GOT3 (cell line): ENCODE data around the gene GOLGA6L2.
"Not testable (repeated sequence)": the region's sequence is repeated elsewhere in the genome, so short reads cannot be mapped to it uniquely, and the experiment has no call there.

Experiments used
- DNase-seq: peaks from one replicate; lab custom pipeline; 2025; ENCODE audit warnings: mixed read lengths; lab: John Stamatoyannopoulos, UW

GOLGA6L2 gene

GRCh38 chr15:23447107-23447500, at the start of gene GOLGA6L2:
Gene GOLGA6L2 (minus strand): TSS chr15:23447243. CDS start chr15:23447181, 62 bp downstream.
- DNase-seq = no peak

- no peak for DNase-seq
These were observed 37.8 kb upstream of the GOLGA6L2 start for GRCh38 chr15:23484870-23485269.

- DNase-seq = no peak
These were observed 36.8 kb upstream of the GOLGA6L2 start for GRCh38 chr15:23483821-23484299.

GRCh38 chr15:23482764-23483489, 35.9 kb upstream of the GOLGA6L2 start:
- DNase-seq = no peak

- no peak for DNase-seq
These were observed 35.2 kb upstream of the GOLGA6L2 start for GRCh38 chr15:23482228-23482627.

- DNase-seq = no peak
These were observed 30.9 kb upstream of the GOLGA6L2 start for GRCh38 chr15:23477920-23478319.

- DNase-seq = no peak
These were observed 25.6 kb upstream of the GOLGA6L2 start for GRCh38 chr15:23472678-23473077.

- DNase-seq = no peak
These were observed 25.0 kb upstream of the GOLGA6L2 start for GRCh38 chr15:23472033-23472432.

- DNase-seq = no peak
These were observed 20.1 kb upstream of the GOLGA6L2 start for GRCh38 chr15:23467110-23467600.

- DNase-seq = no peak
These were observed 10.8 kb upstream of the GOLGA6L2 start for GRCh38 chr15:23457890-23458289.

- no peak for DNase-seq
These were observed 582 bp downstream of the GOLGA6L2 start for GRCh38 chr15:23446215-23447106.

- DNase-seq = no peak
These were observed 2.8 kb downstream of the GOLGA6L2 start for GRCh38 chr15:23444269-23444668.

- DNase-seq = no peak
These were observed 5.8 kb downstream of the GOLGA6L2 start for GRCh38 chr15:23441204-23441603.

GRCh38 chr15:23440596-23440995, 6.4 kb downstream of the GOLGA6L2 start:
- no peak for DNase-seq

GRCh38 chr15:23439513-23439912, 7.5 kb downstream of the GOLGA6L2 start:
- DNase-seq = no peak

GRCh38 chr15:23438816-23439466, 8.1 kb downstream of the GOLGA6L2 start:
- DNase-seq = no peak

GRCh38 chr15:23437673-23438072, 9.4 kb downstream of the GOLGA6L2 start:
- no peak for DNase-seq

GRCh38 chr15:23437146-23437545, 9.9 kb downstream of the GOLGA6L2 start:
- DNase-seq = no peak

GRCh38 chr15:23436421-23436820, 10.6 kb downstream of the GOLGA6L2 start:
- no peak for DNase-seq

GRCh38 chr15:23434699-23435098, 12.3 kb downstream of the GOLGA6L2 start:
- DNase-seq = not testable (repeated sequence)

- not testable (repeated sequence) for DNase-seq
These were observed 21.7 kb downstream of the GOLGA6L2 start for GRCh38 chr15:23425327-23425726.
